Fibroblast of the conjunctiva (primary cell): ENCODE results near the gene POPDC2.

ENCODE experiments used
- DNase-seq: peaks from one replicate; pipeline ENCODE4 v3.0.0-alpha.2; 2010; ENCODE audit warnings: low read depth

Gene POPDC2

DNA sequence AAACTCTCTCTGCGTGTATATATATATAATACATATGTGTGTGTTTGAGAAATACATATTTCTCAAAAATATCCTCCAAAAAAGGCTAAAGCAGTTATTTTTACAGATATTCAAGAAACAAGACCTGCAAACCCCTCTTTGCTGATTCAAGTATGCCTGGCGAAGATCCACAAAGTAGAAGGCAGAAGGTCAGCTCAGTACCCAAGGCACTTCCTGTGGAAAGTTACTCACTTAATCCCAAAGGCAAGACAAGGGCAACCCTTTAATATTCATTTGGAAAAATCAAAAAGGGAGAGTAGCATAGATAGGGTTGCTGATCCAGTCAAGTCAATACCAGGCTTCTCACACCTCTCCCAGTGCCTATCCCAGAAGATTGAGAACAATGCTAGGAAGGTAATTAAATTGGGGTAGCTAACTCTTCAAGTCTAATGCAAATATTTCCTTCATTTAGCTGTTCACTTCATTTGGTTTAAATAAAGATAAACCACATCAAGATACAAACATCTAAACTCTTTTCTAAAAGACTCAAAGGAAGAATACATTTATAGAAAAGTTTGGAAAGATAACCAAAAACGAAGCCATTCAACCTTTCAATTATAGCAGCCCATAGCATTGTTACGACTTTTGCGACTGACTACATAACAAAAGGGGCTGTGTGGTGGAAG is 9.6 kb upstream of the POPDC2 start:
- no peak for DNase-seq

DNA sequence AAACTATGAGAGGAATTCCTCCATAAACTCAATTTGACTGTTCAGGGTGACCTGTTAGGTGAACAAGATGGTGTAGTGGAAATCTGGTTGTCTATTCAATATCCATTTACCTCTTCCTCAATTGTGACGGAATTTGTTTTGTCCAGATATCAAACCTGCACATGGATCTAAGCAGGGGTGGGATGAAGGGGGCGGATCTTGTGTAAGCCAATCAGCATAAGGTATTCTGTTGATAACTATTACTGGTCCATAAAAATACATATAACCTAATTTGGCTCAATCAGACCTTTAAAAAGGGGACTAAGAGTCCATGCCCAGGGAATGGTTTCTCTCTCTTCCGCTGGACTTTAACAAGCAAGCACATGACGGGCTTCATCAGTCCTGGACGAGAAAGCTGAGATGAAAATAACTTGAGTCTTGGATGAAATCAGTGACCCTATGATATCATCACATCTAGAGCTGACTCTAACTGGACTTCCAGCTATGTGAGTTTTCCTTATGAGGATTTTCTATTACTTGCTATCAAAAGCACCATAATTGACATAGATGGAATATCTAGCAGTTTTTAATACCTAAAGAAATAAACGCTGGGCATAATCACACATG is 5.7 kb upstream of the POPDC2 start:
- no peak for DNase-seq

DNA sequence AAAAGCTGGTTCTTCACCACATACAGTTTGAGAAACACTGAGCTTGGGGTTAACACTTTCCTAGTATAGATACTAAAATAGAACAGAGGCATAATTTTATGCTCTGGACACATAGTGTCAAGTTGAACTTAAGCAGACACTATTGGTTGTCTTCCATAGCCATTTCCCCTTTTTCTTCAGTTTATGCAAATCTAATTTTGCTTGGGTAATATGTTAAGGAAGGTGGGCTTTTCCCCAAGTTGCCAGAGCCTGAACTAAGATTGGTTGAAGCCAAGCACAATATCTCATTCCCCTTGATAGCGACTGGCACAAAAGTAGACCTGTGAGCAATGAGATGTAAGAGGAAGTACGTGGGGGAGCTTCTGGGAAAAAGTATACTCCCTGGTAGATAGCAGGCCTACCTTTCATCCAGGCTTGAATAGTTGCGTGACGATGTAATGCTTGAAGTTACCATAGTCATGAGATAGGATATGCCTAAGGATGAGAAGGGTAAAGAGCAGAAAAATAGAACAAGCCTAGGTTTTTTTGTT is 4.5 kb upstream of the POPDC2 start:
- DNase-seq: no peak

DNA sequence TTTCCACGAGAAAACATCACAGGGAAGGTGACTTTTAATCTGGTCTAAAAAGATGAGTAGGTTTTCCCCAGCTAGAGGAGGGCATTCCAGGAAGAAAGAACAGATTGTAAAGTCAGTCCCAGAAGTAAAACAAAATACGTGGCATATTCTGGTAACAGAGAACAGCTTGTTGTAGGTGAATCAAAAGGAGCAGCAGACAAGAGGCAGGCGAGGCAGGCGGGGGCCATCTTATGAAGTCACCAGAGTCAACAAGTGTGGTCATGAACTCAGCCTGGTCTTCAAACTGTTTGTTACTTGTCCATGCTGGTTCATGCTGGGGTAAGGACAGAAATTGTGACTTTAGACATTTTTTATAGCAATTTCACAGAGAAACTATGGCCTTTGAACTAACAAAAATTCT is 4.0 kb upstream of the POPDC2 start:
- no peak for DNase-seq

DNA sequence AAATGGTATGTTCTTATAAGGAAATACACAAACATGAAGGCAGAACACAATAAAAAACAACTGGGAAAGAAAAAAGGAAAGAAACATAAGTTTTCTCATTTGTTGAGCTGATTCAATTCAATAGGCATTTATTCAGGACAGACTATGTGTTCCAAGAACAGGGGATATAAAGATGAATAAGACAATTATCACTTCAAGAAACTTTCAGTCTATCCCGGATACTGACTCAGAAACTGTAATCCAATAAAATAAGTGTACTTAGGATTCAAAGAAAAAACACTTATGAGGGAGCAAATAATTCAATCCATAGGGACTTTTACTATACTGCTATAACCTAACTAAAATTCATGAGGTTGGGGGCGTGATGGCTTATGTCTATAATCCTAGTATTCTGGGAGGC is 3.5 kb upstream of the POPDC2 start:
- DNase-seq: no peak

DNA sequence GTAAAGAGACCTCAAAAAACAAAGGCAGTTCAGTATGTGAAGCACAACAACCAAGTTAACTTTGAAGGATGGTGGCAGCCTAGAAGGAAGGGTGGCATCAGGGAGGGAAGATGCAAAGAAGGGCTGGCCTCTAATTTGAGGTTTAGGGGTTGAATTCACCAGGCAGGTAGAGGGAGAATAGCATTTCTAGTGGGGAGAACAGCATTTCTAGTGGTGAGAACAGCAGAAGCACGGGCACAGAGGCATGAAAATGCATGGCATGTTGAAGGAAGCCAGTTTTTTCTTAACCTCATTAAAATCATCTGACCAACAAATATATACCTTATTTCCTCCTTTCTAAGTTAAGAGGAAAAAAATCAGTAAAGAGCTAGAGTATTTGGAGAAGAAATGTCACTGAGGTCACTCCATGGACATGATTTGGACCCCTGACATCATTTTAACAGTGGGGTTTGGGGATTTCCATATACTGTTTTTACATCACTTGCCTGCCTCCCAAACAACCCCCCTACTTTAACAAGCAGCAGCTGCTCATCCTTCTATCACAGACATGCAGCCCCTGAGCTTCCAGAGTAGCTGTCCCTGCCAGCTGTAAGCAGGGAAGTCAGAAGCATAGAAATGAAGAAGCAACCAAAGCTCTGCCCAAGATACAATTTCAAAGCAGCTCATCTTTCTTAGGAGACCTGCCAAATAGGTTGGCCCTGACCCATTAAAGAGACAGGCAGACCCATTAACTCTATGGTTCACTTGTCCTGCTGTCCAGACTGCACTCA is 2.4 kb upstream of the POPDC2 start:
- peak; percentile 40 for DNase-seq

DNA sequence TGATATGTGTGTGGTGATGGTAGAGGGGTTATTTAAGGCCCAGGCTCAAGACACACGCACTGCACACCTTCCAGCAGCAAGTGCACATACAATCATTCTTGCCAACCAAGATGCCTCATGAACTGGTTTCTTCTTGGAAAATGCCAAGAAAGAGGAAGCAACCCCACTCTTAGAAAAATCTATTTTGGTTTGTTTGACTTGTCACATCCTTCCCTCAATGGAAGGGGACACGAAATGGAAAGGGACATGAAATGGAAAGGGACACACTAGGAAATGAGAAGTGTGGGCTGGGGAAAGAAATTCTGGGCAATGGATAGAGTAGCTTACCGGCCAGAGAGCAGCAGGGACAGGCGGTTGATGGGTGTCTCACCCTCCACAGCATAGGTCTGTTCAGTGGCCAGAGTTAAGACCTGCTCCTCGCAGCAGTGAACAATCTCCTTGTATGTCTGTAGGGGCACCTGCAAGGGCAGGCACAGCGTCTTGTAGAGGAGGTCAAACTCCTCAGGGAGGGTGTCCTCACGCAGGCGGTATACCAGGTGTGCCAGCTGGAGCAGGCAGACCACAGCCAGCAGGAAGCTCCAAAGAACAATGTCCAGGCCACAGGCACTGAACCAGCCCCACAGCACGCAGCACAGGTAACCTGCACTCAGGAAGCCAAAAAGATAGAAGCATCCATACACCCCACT is 640 bp downstream of the POPDC2 start:
- no peak for DNase-seq

DNA sequence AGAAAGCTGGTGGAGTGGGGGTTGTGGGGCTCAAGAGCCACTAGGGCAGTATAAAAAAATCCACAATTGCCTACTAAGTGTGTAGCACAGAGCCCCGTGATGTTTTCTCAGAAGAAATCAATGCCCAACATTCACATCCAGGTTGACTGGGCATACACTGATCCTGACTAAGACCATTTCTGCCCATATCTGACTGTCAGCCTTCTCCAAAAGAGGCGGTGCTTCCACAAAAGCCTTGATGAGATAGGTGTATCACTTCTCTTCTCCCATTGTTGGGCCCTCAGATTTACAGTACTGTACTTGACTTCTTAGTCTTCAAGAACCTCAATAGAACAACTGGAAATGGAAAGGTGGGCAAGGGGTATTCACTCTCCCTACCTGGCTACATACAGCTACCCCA is 1.4 kb downstream of the POPDC2 start:
- DNase-seq: no peak

DNA sequence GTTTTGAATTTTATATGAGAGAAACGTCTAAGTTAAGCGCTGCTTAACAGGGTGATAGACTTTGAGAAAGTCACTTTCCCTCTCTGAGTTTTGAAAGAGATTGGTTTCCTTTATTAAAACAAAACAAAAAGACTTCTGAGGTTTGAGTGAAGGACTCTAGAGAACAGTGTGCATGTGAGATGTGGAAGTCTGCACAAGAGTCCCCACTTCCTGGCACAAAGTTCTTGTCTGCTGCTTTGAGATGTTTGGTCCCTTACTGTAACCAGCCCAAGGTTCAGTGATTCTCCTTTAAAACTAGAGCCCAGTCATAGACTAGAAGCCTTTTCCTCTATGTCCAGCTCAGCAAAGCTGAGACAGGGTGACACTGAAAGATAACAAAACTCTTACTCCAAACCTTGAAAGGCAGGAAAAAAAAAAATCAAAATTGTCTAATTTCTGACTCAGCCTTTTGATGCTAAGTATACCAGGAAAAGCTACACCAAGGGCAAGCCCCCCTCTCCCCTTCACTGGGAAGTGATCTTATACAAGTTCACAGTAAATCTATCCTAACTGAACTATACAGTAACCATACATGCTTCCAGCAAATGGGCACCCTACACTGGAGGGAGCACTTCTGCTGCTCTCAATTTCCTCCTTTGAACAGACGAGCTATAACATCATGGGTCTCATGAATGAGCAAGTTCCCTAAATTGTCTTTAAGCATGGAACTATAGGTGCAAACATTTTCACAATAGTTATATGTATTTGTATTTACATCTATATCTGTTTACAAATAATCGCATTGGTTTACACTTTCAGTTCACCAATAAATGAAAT is 2.3 kb downstream of the POPDC2 start:
- DNase-seq: no peak

DNA sequence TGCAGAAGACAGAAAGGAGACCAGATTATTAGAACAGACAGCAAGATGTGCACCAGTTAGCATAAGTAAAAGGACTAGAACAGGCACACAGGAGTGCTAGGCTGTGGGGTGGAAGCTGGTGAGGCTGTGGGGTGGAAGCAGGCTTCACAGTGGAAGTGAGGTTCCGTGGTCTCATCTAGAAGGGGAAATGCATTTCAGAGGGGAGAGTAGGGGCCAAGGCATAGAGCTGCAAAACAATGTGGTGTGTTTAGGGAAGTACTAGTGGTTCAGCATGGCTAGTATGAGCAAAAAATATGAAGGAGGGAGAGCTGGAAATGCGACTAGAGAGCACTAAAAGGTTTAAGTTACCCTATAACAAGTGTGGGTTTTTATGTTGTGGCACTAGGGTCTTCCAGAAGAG is 6.5 kb downstream of the POPDC2 start:
- DNase-seq: no peak

DNA sequence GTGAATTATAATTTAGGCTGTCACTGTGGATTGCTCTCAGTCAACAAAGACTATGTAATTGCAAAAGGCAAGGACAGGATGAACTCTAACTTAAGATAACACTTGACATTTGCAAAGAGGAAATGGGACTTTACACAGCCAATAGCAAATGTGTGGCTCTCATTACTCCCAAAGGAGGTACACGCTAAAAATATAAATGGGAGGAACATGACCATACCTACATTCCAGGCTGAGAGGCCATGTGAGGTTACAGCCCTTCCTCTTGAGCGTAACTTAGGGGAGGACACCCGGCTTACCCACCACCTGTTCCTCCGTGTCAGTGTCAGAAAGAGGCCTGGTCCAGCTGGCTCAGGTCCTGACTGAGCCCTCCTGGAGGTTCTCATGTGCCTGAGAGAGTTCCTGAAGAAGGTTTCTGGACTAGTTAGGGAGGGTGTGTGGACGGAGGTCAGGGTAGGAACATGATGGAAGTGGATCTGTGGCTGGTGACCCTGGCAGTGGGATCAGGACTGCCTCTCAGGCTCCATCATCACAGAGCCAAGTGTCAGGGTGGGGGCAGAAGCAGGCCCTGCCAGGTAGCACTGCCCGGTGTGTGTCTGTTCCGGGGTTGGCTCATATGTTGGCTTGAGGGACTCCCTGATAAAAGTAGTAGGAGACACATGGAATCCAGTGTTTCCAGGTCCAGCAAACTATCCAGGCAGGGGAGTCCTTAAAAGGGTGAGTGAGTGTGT is 7.9 kb downstream of the POPDC2 start:
- DNase-seq: no peak

DNA sequence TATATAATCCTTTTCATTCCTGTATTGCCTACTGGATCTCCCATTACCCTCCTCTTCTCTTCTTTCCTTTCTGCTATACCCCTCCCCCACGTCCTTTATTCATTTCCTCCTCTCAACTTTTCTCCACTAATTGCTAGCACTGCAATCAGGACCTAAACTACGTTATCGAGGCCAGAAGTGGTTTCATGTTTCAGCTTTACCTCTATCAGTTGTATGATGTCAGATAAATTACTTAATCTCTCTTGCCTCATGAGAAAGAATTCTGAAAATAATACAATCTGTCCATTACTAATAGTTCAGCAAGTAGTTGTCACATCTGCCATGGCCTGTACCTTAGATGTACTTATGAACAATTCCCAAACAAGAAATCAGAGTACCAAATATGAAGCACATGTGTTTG is 10.6 kb downstream of the POPDC2 start:
- no peak for DNase-seq

DNA sequence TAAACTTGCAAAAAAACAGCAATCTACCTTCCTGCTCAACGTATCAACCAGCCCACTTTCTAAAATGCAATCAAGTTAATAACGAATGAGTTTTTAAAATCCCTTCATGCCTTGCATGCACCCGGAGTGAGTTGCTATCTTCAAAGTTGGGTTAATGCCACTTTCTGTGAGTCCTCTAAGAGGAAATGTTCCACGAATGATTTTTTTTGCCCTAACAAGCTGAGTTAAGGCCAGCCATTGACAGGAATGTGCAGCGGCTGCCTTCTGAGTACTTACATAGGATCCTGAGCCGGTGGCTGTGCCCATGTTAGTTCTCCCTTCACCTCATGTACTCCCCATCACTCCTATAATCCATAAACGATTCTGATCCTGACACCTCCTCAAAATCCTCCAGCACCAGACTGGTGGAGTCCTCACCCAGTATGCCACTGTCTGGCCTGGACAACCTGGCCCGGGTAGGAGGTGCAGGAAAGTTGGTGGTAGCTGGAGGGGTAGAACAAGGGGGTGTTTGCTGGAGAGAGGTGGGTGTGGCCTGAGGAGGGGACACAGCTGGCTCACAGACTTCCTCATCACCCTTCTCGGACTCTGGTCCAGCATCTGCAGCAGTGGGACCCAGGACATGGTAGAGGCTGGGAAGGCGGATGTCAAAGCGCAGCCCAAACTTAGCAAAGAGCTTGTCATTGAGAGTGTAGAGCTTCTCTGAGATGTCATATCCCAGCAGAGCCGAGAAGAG is 12.4 kb downstream of the POPDC2 start:
- no peak for DNase-seq

DNA sequence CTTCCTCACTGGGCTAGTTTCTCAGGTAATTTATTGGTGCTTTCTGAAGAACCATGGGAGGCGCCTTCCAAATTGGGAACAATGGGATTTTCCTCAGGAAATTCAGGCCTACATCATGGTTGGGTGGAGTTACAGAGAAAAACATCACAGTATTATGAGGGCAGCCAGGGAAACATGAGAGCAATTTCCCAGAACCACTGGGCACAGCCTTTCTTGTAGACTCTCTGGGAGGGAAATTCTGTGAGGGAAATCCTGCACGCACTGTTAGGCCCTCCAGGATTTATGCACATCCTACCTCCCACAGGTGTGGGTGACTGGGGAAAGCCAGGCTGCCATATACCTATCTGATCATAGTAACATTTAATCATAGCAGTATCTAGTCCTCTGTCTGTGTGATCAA is 13.2 kb downstream of the POPDC2 start:
- DNase-seq: no peak

DNA sequence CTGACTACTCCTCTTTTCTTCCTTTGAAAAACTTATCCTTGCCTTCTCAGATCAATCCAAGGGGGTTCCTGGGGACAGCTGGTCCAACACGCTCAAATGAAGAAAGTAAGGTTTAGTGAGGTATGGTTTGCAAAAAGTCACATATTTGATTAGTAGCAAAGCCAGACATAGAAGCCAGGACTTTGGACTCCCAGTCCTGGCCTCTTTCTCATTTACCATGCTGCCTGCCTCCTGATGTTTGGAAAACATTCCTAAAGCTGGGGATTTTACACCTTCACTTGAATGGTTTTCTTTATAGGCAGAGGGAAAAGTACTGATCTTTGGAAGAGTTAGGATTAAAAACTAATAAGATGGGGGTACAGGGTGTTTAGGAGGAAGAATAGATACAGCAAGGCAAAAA is 14.6 kb downstream of the POPDC2 start:
- DNase-seq: no peak

DNA sequence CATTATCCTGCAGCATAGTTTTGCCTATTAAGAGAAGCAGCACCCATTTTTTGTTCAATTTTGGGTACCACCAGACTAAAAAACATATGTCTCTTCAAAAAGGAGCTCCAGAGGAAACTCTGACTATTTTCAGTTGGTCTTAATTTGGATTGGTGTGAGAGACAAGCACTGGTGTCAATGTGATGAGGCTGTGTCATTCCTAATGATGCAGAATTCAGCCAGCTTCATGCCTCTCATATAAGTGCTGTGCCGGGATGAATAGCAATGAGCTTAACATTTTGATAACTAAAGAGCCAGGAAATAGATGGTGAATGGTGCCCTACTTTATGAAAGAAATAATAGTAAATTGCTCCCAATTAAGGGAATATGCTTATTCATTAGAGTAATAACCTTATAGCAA is 15.9 kb downstream of the POPDC2 start:
- no peak for DNase-seq

DNA sequence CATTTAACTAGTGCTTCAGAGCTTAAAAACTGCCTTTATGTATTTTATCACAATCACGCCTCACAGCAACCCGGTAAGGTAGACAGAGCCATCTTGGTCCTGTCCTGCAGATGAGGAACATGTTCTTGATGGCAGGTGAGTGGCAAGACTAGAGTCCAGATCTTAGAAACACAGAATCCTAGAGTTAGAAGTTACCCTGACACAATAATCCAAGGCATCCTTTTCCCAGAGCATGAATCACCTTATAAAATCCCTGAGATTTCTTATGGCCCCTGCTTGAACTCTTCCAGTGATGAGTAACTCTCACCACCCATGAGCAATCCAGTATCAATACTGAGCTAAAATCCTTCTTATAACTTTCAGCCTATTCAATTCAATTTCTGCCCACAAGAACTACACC is 16.9 kb downstream of the POPDC2 start:
- DNase-seq: no peak

DNA sequence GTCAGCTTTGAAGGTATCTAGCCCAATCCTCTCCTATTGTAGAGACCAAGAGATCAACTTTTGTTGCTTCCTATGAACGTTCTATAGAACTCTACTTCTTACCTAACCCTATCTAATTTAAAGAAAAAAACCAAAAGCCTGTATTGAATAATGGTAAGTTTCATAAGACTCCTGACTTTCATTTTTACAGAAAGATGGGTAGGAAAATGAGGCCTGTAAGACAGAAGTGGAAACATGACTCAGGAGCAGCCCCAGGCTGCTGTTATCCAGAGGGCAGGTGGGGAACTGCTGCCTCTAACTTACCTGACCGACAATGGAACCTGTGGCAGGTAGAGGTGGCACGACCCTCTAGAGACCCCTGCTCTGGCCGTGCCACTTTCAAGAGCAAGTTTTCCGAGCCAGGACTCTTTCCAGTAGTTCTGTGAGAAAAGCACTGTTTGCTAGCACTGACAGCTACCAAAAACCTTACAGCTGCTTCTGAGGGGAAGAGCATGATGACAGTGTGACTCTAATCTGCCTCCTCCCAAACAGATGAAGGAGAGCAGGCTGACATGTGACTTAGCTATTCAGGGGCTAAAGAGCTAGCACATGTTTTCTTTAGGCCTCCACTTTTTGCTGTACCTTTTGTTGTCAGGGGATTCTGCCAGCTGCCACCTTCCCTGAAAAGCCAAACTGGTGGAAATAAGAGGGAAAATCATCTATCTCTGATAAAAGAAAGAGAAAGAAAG is 17.5 kb downstream of the POPDC2 start:
- no peak for DNase-seq

DNA sequence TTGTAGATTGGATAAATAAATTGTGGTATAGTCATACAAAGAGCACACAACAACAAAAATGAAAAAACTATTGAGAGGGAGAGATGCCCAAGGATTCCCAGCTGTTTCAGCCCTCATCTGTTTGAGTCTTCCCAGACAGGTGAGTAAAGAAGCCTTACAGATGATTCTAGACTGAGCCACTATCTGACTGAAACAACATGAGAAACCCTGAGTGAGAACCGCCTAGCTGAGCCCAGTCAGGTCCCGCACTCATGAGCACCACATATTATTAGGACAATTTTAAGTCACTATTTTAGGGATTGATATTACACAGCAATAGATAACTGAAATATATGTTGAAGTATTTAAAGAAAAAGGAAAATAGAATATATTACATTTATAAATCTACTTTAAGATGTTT is 19.0 kb downstream of the POPDC2 start:
- no peak for DNase-seq
